K562 (cell line): ENCODE results near the gene RNU6-8. TPM values are rescaled to one million over a fixed set of nuclear protein-coding genes. Genes with fewer than 3 reads are reported as not detected.

Experiments
- ATAC-seq: fragments of 200-7000 bp; cut with Tn5 transposase; 3 replicates; pipeline ENCODE4 v1.9.1; 2020; ENCODE audit warnings: moderate library complexity
- BruUV-seq: library from RNA; stranded (reverse); fragments of 400-500 nt; replicated peaks from 2 replicates; lab custom pipeline; 2021; lab: Mats Ljungman, UMichigan
- CTCF ChIA-PET: fragments of 300-600 bp; formaldehyde crosslinking; extraction: SDS; loops from one replicate; lab custom pipeline; 2021; ENCODE audit warnings: low intra/inter-chr PET ratio; lab: Yijun Ruan, JAX
- POLR2A ChIA-PET: fragments of 300-600, 350-650 bp; sonication (Branson Sonifier 250); formaldehyde crosslinking; extraction: SDS; loops from one replicate; lab custom pipeline; 2021; ENCODE audit warnings: antibody characterized with exemption, inconsistent platforms; lab: Yijun Ruan, JAX
- DNase-seq, 4 experiments: peaks; one replicate each; pipeline versions ENCODE4 v3.0.0 to v3.0.0-alpha.2; 2011 to 2018; ENCODE audit warnings: low spot score in 3 of 4, mixed read lengths in 3 of 4; ENCODE audit errors: extremely low read depth in 1 of 4
- FAIRE-seq: peaks from 2 replicates; lab custom pipeline; 2011; peaks lifted over from hg19 to GRCh38; lab: Jason Lieb, UNC
- H2AFZ ChIP-seq: 2 replicates; pipeline ENCODE4 v1.6.0; 2011; ENCODE audit warnings: low read depth, low read length, control low read depth, inconsistent platforms
- H3K27ac ChIP-seq: fragments of 200-600 bp; 3 replicates; pipeline ENCODE4 v1.8.0; 2011; ENCODE audit warnings: low read depth, mild to moderate bottlenecking, control low read depth, inconsistent platforms, low read length, moderate library complexity, mixed read lengths; ENCODE audit errors: extremely low read depth
- H3K27me3 ChIP-seq, 2 experiments: fragments of 300-600 bp in 1 of 2; 2 replicates in 1 of 2; 3 replicates in 1 of 2; pipeline versions ENCODE4 v1.6.0 to v1.8.0; 2011; ENCODE audit warnings: inconsistent platforms in 2 of 2, low read length in 2 of 2, mild to moderate bottlenecking in 1 of 2, mixed read lengths in 1 of 2, moderate library complexity in 1 of 2; ENCODE audit not compliant: control insufficient read depth in 2 of 2, insufficient read depth in 2 of 2
- H3K36me3 ChIP-seq: fragments of 300-600 bp; 3 replicates; pipeline ENCODE4 v1.8.0; 2011; ENCODE audit warnings: mild to moderate bottlenecking, low read length, inconsistent platforms; ENCODE audit not compliant: control insufficient read depth, insufficient read depth
- H3K4me1 ChIP-seq, 2 experiments: fragments of 200-600 bp in 1 of 2; replicated peaks in 1 of 2; 2 replicates in 1 of 2; 3 replicates in 1 of 2; pipeline versions ENCODE4 v1.5.1 to v1.8.0; 2011; ENCODE audit warnings: inconsistent platforms in 2 of 2, low read length in 2 of 2, mild to moderate bottlenecking in 1 of 2, mixed read lengths in 1 of 2, moderate library complexity in 1 of 2; ENCODE audit not compliant: control insufficient read depth in 2 of 2, insufficient read depth in 2 of 2
- H3K4me2 ChIP-seq: 2 replicates; pipeline ENCODE4 v1.6.1; 2011; ENCODE audit warnings: low read length, control low read depth, inconsistent platforms, mixed read lengths; ENCODE audit not compliant: insufficient read depth
- H3K4me3 ChIP-seq: fragments of 200-600 bp; sonication (generic), shearing (Covaris generic); 2 replicates; pipeline ENCODE4 v1.5.1; 2016; ENCODE audit warnings: control low read depth, inconsistent platforms
- H3K79me2 ChIP-seq: fragments of 200-600 bp; 3 replicates; pipeline ENCODE4 v1.8.0; 2011; ENCODE audit warnings: low read length, inconsistent platforms; ENCODE audit not compliant: control insufficient read depth, insufficient read depth
- H3K9ac ChIP-seq, 2 experiments: 2 replicates each; pipeline versions ENCODE4 v1.6.0 to v1.6.1; 2011; ENCODE audit warnings: low read depth in 2 of 2, low read length in 2 of 2, control low read depth in 1 of 2, inconsistent platforms in 1 of 2, mild to moderate bottlenecking in 1 of 2, mixed read lengths in 1 of 2; ENCODE audit not compliant: insufficient read depth in 1 of 2
- H3K9me1 ChIP-seq: one replicate; pipeline ENCODE4 v1.6.0; 2011; ENCODE audit warnings: inconsistent platforms, mild to moderate bottlenecking, low read length, moderate library complexity; ENCODE audit not compliant: control insufficient read depth, insufficient read depth
- H3K9me3 ChIP-seq: replicated peaks from 2 replicates; pipeline ENCODE4 v1.5.1; 2011; ENCODE audit warnings: low read depth, low read length, inconsistent platforms; ENCODE audit not compliant: control insufficient read depth, insufficient read depth
- H4K20me1 ChIP-seq: replicated peaks from 2 replicates; pipeline ENCODE4 v1.6.1; 2011; ENCODE audit warnings: low read length, inconsistent platforms, mixed read lengths; ENCODE audit not compliant: control insufficient read depth, insufficient read depth
- FOXM1 ChIP-seq, 2 experiments: fragments of 450-650 bp in 1 of 2; sonication (generic) in 1 of 2; formaldehyde crosslinking in 1 of 2; IDR thresholded peaks; 2 replicates each; pipeline versions ENCODE4 v1.6.1 to v1.9.0; 2017 to 2022; ENCODE audit warnings: low read depth in 2 of 2, mild to moderate bottlenecking in 2 of 2, missing genetic modification reagents in 1 of 2, moderate library complexity in 1 of 2
- ZNF165 ChIP-seq: fragments of 250-450 bp; sonication (Bioruptor Pico); IDR thresholded peaks from 2 replicates; pipeline ENCODE4 v1.4.0; 2020; ENCODE audit warnings: borderline replicate concordance
- ZNF184 ChIP-seq: sonication (generic); formaldehyde crosslinking; IDR thresholded peaks from 2 replicates; pipeline ENCODE4 v1.5.0; 2020; ENCODE audit warnings: missing genetic modification reagents
- ZNF518B ChIP-seq: fragments of 250-450 bp; sonication (Bioruptor Pico); IDR thresholded peaks from 2 replicates; pipeline ENCODE4 v1.5.0; 2021; ENCODE audit warnings: mild to moderate bottlenecking, moderate library complexity
- in situ Hi-C: fragments of 300-500 bp; cut with MboI; formaldehyde crosslinking; loops from 4 replicates; pipeline ENCODE4 v1.15.0; 2018; ENCODE audit warnings: inconsistent platforms, mixed read lengths
- intact Hi-C: fragments of 100-400 bp; cut with micrococcal nuclease; formaldehyde crosslinking; loops from 2 replicates; pipeline ENCODE4 v1.14.2; 2022
- polyA plus RNA-seq, 8 experiments: library from polyadenylated mRNA; depleted of rRNA in 4 of 8; stranded (reverse) in 5 of 8; unstranded in 3 of 8; fragments of >200 nt; fragmentation: Nextera tagmentation in 2 of 8; fragmentation: Illumina TruSeq in 1 of 8; extraction: Ambion mirVana in 2 of 8; extraction: Trizol in 1 of 8; gene quantifications; 2 replicates each; pipeline versions ENCODE4 v1.2.1 to v1.2.3, GENCODE V29; 2011 to 2014; ENCODE audit warnings: inconsistent platforms in 1 of 8, missing spikeins in 1 of 8
- total RNA-seq, 7 experiments: library from RNA; depleted of rRNA in 6 of 7; stranded (reverse); fragments of >200 nt in 6 of 7; fragmentation: Illumina TruSeq in 2 of 7; extraction: Trizol in 2 of 7; gene quantifications; 2 replicates each; pipeline versions ENCODE4 v1.2.1 to v1.2.3, GENCODE V29; 2011 to 2021; ENCODE audit warnings: low replicate concordance in 1 of 7
- TF ChIP-seq, protein P1 (sequence below), 2 experiments: fragments of 450-650 bp; formaldehyde crosslinking in 1 of 2; IDR thresholded peaks; 2 replicates each; pipeline versions ENCODE4 v1.4.0 to v1.6.1; 2014 to 2020; ENCODE audit warnings: mild to moderate bottlenecking in 2 of 2, borderline replicate concordance in 1 of 2, low read depth in 1 of 2
- TF ChIP-seq, protein P2 (sequence below): fragments of 450-650 bp; formaldehyde crosslinking; IDR thresholded peaks from 2 replicates; pipeline ENCODE4 v1.4.0; 2020; ENCODE audit warnings: mild to moderate bottlenecking, moderate library complexity

RNU6-8 gene
- total and polyA plus RNA-seq, 9 of the 15 experiments (the other 6 are each of a cell fraction or from before 2014, with no cell fraction given) = not detected

GRCh38 chr14:32244404-32244803 is 41.3 kb upstream of the RNU6-8 start:
- no TSS peak for BruUV-seq
- no peak overlapping the region for H3K4me3 ChIP-seq
- H3K4me1 ChIP-seq = no peaks in the 10 kb centered on the region
- DNase-seq (no peak), ATAC-seq (peak; percentile 46; the same call in 2 of the 3 replicates), FAIRE-seq (no peak)
- no peaks in the 10 kb centered on the region for H3K79me2 ChIP-seq
- H3K9ac ChIP-seq = no peak overlapping the region
- in situ Hi-C loops (no loop called here), intact Hi-C loops (no loop called here)
- no peak overlapping the region for H3K4me2 ChIP-seq
- H3K36me3 ChIP-seq = no peaks in the 10 kb centered on the region
- H2AFZ ChIP-seq = no peak overlapping the region
- no peaks in the 10 kb centered on the region for H4K20me1 ChIP-seq
- POLR2A ChIA-PET = interaction anchor here (0.6 kb wide), 1 partner anchor 171 kb away, joined by 3 read pairs; no protein-coding TSS in a partner anchor
- CTCF ChIA-PET = no interaction called here
- no peaks in the 10 kb centered on the region for H3K27me3 ChIP-seq
- no peak overlapping the region for H3K27ac ChIP-seq
- no peaks in the 10 kb centered on the region for H3K9me1 ChIP-seq
- no peaks in the 10 kb centered on the region for H3K9me3 ChIP-seq
- TF ChIP-seq FOXM1 (IDR thresholded peaks at IDR 0.05; ENCODE audit: low read depth) (no peak), FOXM1 (CRISPR knock-in tag; IDR thresholded peaks at IDR 0.05; ENCODE audit: low read depth) (no peak), ZNF518B (CRISPR knock-in tag) (no peak), ZNF165 (CRISPR knock-in tag) (no peak), ZNF184 (no peak)
- TF ChIP-seq, protein P1, sequence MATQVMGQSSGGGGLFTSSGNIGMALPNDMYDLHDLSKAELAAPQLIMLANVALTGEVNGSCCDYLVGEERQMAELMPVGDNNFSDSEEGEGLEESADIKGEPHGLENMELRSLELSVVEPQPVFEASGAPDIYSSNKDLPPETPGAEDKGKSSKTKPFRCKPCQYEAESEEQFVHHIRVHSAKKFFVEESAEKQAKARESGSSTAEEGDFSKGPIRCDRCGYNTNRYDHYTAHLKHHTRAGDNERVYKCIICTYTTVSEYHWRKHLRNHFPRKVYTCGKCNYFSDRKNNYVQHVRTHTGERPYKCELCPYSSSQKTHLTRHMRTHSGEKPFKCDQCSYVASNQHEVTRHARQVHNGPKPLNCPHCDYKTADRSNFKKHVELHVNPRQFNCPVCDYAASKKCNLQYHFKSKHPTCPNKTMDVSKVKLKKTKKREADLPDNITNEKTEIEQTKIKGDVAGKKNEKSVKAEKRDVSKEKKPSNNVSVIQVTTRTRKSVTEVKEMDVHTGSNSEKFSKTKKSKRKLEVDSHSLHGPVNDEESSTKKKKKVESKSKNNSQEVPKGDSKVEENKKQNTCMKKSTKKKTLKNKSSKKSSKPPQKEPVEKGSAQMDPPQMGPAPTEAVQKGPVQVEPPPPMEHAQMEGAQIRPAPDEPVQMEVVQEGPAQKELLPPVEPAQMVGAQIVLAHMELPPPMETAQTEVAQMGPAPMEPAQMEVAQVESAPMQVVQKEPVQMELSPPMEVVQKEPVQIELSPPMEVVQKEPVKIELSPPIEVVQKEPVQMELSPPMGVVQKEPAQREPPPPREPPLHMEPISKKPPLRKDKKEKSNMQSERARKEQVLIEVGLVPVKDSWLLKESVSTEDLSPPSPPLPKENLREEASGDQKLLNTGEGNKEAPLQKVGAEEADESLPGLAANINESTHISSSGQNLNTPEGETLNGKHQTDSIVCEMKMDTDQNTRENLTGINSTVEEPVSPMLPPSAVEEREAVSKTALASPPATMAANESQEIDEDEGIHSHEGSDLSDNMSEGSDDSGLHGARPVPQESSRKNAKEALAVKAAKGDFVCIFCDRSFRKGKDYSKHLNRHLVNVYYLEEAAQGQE (IDR thresholded peaks at IDR 0.05; ENCODE audit: borderline replicate concordance) = peak; percentile 31; the same call in 1 of the 2 replicates
- TF ChIP-seq, protein P1 (CRISPR knock-in tag; IDR thresholded peaks at IDR 0.05; ENCODE audit: low read depth) = no peak
- TF ChIP-seq, protein P2, sequence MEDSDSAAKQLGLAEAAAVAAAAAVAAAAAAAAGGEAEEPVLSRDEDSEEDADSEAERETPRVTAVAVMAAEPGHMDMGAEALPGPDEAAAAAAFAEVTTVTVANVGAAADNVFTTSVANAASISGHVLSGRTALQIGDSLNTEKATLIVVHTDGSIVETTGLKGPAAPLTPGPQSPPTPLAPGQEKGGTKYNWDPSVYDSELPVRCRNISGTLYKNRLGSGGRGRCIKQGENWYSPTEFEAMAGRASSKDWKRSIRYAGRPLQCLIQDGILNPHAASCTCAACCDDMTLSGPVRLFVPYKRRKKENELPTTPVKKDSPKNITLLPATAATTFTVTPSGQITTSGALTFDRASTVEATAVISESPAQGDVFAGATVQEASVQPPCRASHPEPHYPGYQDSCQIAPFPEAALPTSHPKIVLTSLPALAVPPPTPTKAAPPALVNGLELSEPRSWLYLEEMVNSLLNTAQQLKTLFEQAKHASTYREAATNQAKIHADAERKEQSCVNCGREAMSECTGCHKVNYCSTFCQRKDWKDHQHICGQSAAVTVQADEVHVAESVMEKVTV (CRISPR knock-in tag) = 0 out of 2 replicates have a peak, but pooled peaks have one; percentile 10
